CD4-positive, alpha-beta T cell treated with Interleukin-21 for 1 hour (primary cell): ENCODE data around the gene CEACAM7.
A peak's percentile ranks its signal among the peaks of the same experiment; 100 is the strongest.

ENCODE experiments used
- DNase-seq: peaks from one replicate; pipeline ENCODE4 v3.0.0-alpha.2; 2020

Gene CEACAM7

DNA sequence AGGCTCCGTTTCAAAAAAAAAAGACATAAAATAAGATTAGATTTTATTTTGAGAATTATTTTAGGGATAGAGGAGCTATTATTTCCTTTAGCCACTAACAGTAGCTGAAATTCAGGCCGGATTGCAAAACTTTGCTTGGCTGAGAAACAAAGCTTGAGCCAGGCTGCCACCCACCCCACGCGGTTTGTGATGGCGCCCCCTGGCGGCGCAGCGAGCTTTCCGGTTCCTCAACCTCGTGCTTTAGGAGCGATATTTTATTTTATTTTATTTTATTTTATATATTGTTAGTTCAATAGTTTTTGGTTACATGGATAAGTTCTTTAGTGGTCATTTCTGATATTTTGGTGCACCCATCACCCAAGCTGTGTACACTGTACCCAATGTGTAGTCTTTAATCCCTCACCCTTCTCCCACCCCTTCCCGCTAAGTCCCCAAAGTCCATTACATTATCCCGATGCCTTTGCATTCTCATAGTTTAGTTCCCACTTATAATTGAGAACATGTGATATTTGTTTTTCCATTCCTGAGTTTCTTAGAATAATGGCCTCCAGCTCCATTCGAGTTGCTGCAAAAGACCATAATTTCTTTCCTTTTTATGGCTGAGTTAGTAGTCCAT lies 41.4 kb downstream of the CEACAM7 start:
- DNase-seq: peak; percentile 11

DNA sequence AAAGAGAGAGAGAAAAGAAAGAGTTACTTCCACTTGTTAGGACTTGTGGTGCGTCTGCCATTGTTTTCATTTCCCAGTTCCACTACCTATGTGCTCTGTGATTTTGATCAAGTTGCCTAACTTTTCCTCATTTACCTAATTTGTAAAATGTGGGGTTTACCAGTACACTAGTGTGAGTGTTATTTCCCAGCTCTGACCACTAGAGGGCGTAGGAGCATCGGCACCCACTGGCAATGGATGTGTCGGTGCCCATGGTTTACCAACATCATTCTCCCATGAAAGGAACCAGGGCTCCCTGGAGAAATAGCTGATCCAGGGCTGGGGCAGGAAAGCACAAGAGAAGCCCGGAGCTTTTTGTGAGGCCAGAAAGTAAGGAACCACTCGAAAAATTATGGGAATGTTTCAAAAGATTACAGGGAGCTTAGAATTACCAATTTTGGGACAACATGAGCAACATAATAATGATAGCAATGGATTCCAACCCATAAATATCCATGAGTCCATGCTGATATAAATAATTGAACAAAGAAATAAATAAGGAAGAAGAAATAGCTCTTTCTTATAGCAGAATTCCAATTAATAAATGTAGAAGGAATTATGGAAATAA lies 46.1 kb downstream of the CEACAM7 start:
- DNase-seq: peak; percentile 74

DNA sequence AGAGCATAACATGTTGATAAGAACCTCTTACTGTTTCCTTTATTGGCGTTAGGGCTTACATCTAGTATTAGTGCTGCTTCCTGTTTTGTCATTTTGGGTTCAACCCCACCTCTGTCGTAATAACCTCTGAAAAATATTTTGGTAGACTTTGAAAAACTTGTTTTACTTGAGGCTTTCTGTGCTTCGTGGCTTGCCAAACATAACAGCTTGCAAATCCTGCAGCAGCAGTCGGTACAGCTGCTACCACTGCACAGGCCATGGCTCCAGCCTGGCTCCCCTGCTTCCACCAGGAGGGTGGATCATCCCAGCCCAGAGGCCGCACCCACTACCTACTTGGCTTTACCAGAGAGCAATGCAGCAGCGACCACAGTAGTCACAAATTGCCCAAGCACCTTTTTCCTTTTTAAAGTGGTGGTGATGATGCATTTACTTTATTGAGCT lies 49.4 kb downstream of the CEACAM7 start:
- DNase-seq: peak; percentile 8

- DNase-seq: no peak
Observed at GRCh38 chr19:41637484-41637883, 50.6 kb downstream of the CEACAM7 start.

DNA sequence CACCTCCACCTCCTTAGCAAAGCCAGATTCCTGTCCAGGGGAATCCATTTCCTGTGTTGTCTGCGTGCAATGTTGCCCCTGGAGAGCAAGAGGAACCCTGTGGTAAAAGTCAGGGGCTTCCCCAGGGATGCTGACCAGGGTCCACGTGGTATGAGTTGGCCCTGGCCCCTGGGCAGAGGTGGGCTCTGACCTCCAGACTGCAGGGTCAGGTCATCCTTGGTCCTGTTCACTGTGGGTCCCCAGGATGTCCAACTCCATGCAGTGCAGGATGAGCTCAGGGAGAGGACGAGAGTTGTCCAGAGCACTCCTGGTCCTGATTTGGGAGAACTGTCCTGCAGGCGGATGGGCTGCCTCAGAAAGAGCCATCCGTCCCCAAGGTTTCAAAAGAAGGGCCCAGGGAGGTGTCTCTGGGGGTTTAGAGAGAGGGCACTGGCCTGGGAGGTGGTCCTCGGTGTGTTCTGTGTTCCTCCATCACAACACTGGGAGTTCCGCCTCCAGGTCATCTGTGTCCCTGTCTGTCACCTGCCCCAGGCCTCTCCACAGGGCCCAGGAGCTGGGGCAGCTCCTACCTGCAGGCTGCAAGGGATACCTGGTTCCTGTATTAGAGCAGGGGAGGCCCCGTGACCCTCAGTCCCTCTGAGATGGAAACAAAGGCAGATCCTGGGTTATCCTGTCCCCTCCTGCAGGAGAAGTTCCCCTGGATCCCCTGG lies 59.9 kb downstream of the CEACAM7 start:
- no peak for DNase-seq

GRCh38 chr19:41626877-41627276 lies 61.2 kb downstream of the CEACAM7 start, which contains the start of gene CEACAM4:
CEACAM4 (minus strand) TSS chr19:41627074; CDS start chr19:41626963, 111 bp downstream.
- no peak for DNase-seq

DNA sequence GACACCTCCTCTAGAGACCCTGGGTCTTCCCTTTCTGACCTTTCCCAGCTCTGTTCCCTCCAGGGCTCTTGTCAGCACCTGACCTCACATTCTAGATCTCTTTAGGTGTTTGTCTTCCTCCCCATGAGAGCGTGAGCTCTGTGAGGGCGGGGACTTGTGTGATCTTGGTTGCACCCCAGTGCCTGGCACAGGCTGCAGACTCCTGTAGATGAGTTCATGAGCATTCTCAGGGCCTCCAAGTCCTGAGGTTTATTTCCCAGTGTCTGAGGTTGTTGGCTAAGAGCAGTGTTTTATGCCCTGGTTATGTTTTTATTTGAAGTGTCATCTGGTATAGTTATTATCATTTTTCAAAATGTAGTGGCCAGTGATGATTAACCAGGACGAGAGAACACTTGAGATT lies 61.8 kb downstream of the CEACAM7 start:
- DNase-seq: no peak

- DNase-seq: no peak
Observed at GRCh38 chr19:41624937-41625336, 63.1 kb downstream of the CEACAM7 start.

DNA sequence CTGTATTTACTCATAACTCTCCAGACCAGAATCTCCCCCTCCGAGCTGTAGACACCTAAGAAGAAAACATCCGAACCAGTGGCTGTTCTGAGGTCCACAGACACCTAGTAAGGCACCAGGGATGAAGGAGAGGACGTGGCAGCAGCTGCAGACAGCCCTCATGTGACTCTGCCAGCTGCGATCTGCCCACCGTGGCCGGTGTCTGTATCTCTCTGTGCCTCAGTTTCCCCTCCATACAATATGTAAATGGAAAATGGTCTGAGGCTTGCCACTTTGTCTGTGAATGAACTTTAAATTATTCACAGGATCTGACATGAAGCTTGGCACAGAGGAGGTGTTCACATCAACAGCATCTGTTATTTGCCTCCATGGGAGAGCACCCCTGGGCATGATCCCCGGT lies 63.6 kb downstream of the CEACAM7 start:
- no peak for DNase-seq

- no peak for DNase-seq
Observed at GRCh38 chr19:41623360-41623759, 64.7 kb downstream of the CEACAM7 start.
